Smooth muscle cell of trachea (primary cell): ENCODE results near the gene FAM187B. TPM values are rescaled to one million over a fixed set of nuclear protein-coding genes. Genes with fewer than 3 reads are reported as not detected.

Experiments used
- total RNA-seq: library from RNA; depleted of rRNA; stranded (reverse); fragments of >200 nt; gene quantifications from 2 replicates; pipeline ENCODE4 v1.2.1, GENCODE V29; 2014

The FAM187B gene
- total RNA-seq: not detected in 2 replicates

GRCh38 chr19:35228177-35228930 lies at the start of gene FAM187B:
TSS of gene FAM187B (minus strand) at chr19:35228739. CDS start at chr19:35228680, 59 bp downstream.

GRCh38 chr19:35268536-35269437 lies 40.2 kb upstream of the FAM187B start, which contains the start of gene USF2:
TSS of gene USF2 (plus strand) at chr19:35268962. CDS start at chr19:35269102, 140 bp downstream.

GRCh38 chr19:35248310-35249145 lies 20.0 kb upstream of the FAM187B start, which contains the start of gene LSR:
TSS of gene LSR (plus strand) at chr19:35249002. CDS start at chr19:35249023, 21 bp downstream.

Other genes with a start within 250 kb of the FAM187B start
- gene GRAMD1A, start 228.4 kb downstream of the FAM187B start, total RNA-seq: 23.6 and 34.7 TPM in 2 replicates
- 7.4 and 12.9 TPM in 2 replicates for gene SCN1B, start 198.3 kb downstream of the FAM187B start, total RNA-seq
- not detected in 2 replicates for gene HPN, start 187.0 kb downstream of the FAM187B start, total RNA-seq
- not detected in 2 replicates for gene FXYD3, start 112.9 kb downstream of the FAM187B start, total RNA-seq
- 0.29 and 1.7 TPM in 2 replicates for gene LGI4, start 93.7 kb downstream of the FAM187B start, total RNA-seq
- gene FXYD1, start 89.9 kb downstream of the FAM187B start, total RNA-seq: 0.44 and 5.8 TPM in 2 replicates
- not detected in 2 replicates for gene FXYD7, start 85.5 kb downstream of the FAM187B start, total RNA-seq
- 23.3 and 44.5 TPM in 2 replicates for gene FXYD5, start 74.0 kb downstream of the FAM187B start, total RNA-seq
- gene LSR, start 20.3 kb upstream of the FAM187B start, total RNA-seq: 0.29 and 0.66 TPM in 2 replicates
- gene USF2, start 40.2 kb upstream of the FAM187B start, total RNA-seq: 45.2 and 68.0 TPM in 2 replicates
- gene HAMP, start 53.8 kb upstream of the FAM187B start, total RNA-seq: under 0.01 and 0.15 TPM in 2 replicates
- not detected in 2 replicates for gene MAG, start 63.4 kb upstream of the FAM187B start, total RNA-seq
- gene CD22, start 100.4 kb upstream of the FAM187B start, total RNA-seq: not detected in 2 replicates
- not detected in 2 replicates for gene FFAR1, start 119.2 kb upstream of the FAM187B start, total RNA-seq
- not detected in 2 replicates for gene FFAR3, start 129.7 kb upstream of the FAM187B start, total RNA-seq
- not detected in 2 replicates for gene GPR42, start 142.3 kb upstream of the FAM187B start, total RNA-seq
- gene FFAR2, start 219.5 kb upstream of the FAM187B start, total RNA-seq: not detected in 2 replicates